GM13977 (cell line): ENCODE results near the gene FTSJ1.

Source experiments
- DNase-seq: peaks from one replicate; pipeline ENCODE4 v3.0.0; 2012; ENCODE audit warnings: low spot score
- in situ Hi-C: fragments of 300-500 bp; cut with MboI; formaldehyde crosslinking; loops from one replicate; pipeline ENCODE4 v1.12.0; 2022; ENCODE audit warnings: low sequenced_read_pairs, low pct_unique_long_range_greater_than_20kb, mixed read lengths, inconsistent platforms; ENCODE audit not compliant: unreplicated experiment
- TF ChIP-seq, protein P1 (sequence below): IDR thresholded peaks from 2 replicates; pipeline ENCODE4 v1.5.1; 2012; ENCODE audit warnings: mild to moderate bottlenecking, control low read depth; ENCODE audit not compliant: insufficient read depth; ENCODE audit errors: extremely low read depth, missing control alignments

Gene FTSJ1

GRCh38 chrX:48456628-48457331 lies 19.2 kb upstream of the FTSJ1 start:
- in situ Hi-C loops, result no loop called here
- TF ChIP-seq, protein P1, sequence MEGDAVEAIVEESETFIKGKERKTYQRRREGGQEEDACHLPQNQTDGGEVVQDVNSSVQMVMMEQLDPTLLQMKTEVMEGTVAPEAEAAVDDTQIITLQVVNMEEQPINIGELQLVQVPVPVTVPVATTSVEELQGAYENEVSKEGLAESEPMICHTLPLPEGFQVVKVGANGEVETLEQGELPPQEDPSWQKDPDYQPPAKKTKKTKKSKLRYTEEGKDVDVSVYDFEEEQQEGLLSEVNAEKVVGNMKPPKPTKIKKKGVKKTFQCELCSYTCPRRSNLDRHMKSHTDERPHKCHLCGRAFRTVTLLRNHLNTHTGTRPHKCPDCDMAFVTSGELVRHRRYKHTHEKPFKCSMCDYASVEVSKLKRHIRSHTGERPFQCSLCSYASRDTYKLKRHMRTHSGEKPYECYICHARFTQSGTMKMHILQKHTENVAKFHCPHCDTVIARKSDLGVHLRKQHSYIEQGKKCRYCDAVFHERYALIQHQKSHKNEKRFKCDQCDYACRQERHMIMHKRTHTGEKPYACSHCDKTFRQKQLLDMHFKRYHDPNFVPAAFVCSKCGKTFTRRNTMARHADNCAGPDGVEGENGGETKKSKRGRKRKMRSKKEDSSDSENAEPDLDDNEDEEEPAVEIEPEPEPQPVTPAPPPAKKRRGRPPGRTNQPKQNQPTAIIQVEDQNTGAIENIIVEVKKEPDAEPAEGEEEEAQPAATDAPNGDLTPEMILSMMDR, result no peak
- no peak for DNase-seq

GRCh38 chrX:48458711-48459110 lies 17.3 kb upstream of the FTSJ1 start:
- DNase-seq, result no peak
- TF ChIP-seq, protein P1, result no peak
- in situ Hi-C loops, result no loop called here

DNA sequence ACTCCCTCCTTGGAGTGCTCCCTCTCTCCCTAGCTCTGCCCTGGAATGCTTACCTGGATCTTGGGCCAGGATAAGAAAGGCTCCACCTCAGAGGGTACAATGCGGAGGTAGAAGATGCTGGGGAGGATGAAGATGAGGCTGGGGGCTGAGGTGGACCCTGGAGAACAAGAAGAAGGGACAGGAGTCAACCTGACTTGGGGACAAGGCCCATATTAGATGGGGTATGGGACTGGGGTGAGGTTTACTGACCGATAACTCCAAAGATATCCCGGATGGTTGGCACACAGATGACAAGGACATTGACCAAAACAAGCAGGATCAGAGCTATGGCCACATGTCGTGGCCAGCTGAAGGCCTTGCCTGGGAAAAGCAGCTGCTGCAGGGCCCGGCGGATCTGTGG lies 16.5 kb upstream of the FTSJ1 start:
- in situ Hi-C loops, result no loop called here
- TF ChIP-seq, protein P1, result no peak
- DNase-seq, result no peak

GRCh38 chrX:48460031-48460430 lies 16.0 kb upstream of the FTSJ1 start:
- DNase-seq, result no peak
- in situ Hi-C loops, result no loop called here
- TF ChIP-seq, protein P1, result no peak

DNA sequence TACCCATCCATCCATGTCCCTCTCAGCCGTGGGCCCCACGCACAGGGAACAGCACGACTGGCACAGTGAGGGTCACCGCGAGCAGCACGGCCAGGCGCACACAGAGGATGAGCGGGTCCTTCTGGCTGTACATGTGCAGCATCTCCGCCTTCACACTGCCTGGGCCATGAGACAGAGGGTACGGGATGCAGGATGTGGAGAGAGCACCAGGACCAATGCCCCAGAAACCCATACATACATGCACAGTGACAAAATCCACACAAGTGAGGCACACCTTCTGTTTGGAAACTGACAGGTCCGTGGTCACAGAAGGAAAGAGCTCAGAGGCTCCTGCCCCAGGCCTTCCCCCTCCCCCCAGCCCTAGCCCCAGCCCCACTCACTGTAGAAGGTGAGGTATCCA lies 15.4 kb upstream of the FTSJ1 start:
- DNase-seq, result no peak
- TF ChIP-seq, protein P1, result no peak
- in situ Hi-C loops, result no loop called here

GRCh38 chrX:48461830-48462229 lies 14.2 kb upstream of the FTSJ1 start:
- DNase-seq, result peak; percentile 7
- TF ChIP-seq, protein P1, result no peak
- in situ Hi-C loops, result no loop called here
